HepG2 (cell line): ENCODE measurements around the gene HK2. TPM values are rescaled to one million over a fixed set of nuclear protein-coding genes. Genes with fewer than 3 reads are reported as not detected.

Experiments
- ARID2 ChIP-seq: sonication (generic); formaldehyde crosslinking; IDR thresholded peaks from 2 replicates; pipeline ENCODE4 v1.8.1; 2022; ENCODE audit warnings: mild to moderate bottlenecking, missing genetic modification reagents, borderline replicate concordance
- FOXK1 ChIP-seq: sonication (generic); formaldehyde crosslinking; IDR thresholded peaks from 2 replicates; pipeline ENCODE4 v1.4.0; 2020; ENCODE audit warnings: low read depth, missing genetic modification reagents, borderline replicate concordance
- GZF1 ChIP-seq: sonication (generic); formaldehyde crosslinking; IDR thresholded peaks from 2 replicates; pipeline ENCODE4 v1.5.1; 2020; ENCODE audit warnings: mild to moderate bottlenecking, missing genetic modification reagents
- IRX3 ChIP-seq: sonication (generic); formaldehyde crosslinking; IDR thresholded peaks from 2 replicates; pipeline ENCODE4 v1.8.1; 2023; ENCODE audit warnings: mild to moderate bottlenecking, low read depth, missing genetic modification reagents, borderline replicate concordance
- NCOR1 ChIP-seq: fragments of 200-600 bp; sonication (generic); IDR thresholded peaks from 2 replicates; pipeline ENCODE4 v1.7.0; 2017; ENCODE audit warnings: antibody characterized with exemption, low read length, borderline replicate concordance
- NFIC ChIP-seq: IDR thresholded peaks from 2 replicates; pipeline ENCODE4 v1.6.1; 2012; ENCODE audit warnings: mild to moderate bottlenecking, low read length, inconsistent platforms
- PHB2 ChIP-seq: fragments of 450-650 bp; IDR thresholded peaks from 2 replicates; pipeline ENCODE4 v1.6.1; 2018; ENCODE audit not compliant: partially characterized antibody
- PHF8 ChIP-seq: sonication (generic); formaldehyde crosslinking; IDR thresholded peaks from 2 replicates; pipeline ENCODE4 v1.5.0; 2020; ENCODE audit warnings: missing genetic modification reagents
- RARG ChIP-seq: sonication (generic); formaldehyde crosslinking; IDR thresholded peaks from 2 replicates; pipeline ENCODE4 v1.4.0; 2020; ENCODE audit warnings: low read depth, mild to moderate bottlenecking, missing genetic modification reagents
- RFX5 ChIP-seq: IDR thresholded peaks from 2 replicates; pipeline ENCODE4 v1.6.1; 2011; ENCODE audit warnings: low read depth, low read length, improper control_type of control experiment
- SIX1 ChIP-seq: sonication (generic); formaldehyde crosslinking; IDR thresholded peaks from 2 replicates; pipeline ENCODE4 v1.4.0; 2020; ENCODE audit warnings: missing genetic modification reagents, borderline replicate concordance
- XRCC5 ChIP-seq: fragments of 200-400 bp; formaldehyde crosslinking; optimal IDR thresholded peaks from 2 replicates; pipeline ENCODE3; 2017; ENCODE audit warnings: mild to moderate bottlenecking, low read length
- ZBTB14 ChIP-seq: sonication (generic); formaldehyde crosslinking; IDR thresholded peaks from 2 replicates; pipeline ENCODE4 v1.4.0; 2020; ENCODE audit warnings: missing genetic modification reagents
- ZNF232 ChIP-seq: sonication (generic); formaldehyde crosslinking; IDR thresholded peaks from 2 replicates; pipeline ENCODE4 v1.4.0; 2020; ENCODE audit warnings: missing genetic modification reagents, borderline replicate concordance
- ZNF253 ChIP-seq: sonication (generic); formaldehyde crosslinking; IDR thresholded peaks from 2 replicates; pipeline ENCODE4 v1.8.0; 2022; ENCODE audit warnings: mild to moderate bottlenecking, missing genetic modification reagents, borderline replicate concordance
- ZNF354B ChIP-seq: sonication (generic); formaldehyde crosslinking; IDR thresholded peaks from 2 replicates; pipeline ENCODE4 v1.8.0; 2022; ENCODE audit warnings: mild to moderate bottlenecking, missing genetic modification reagents
- ZNF512 ChIP-seq: sonication (generic); formaldehyde crosslinking; IDR thresholded peaks from 2 replicates; pipeline ENCODE4 v1.4.0; 2020; ENCODE audit warnings: mild to moderate bottlenecking, missing genetic modification reagents
- ZNF605 ChIP-seq: sonication (generic); formaldehyde crosslinking; IDR thresholded peaks from 2 replicates; pipeline ENCODE4 v1.8.0; 2022; ENCODE audit warnings: mild to moderate bottlenecking, missing genetic modification reagents
- ZNF607 ChIP-seq: sonication (generic); formaldehyde crosslinking; IDR thresholded peaks from 2 replicates; pipeline ENCODE4 v1.5.1; 2020; ENCODE audit warnings: missing genetic modification reagents, mild to moderate bottlenecking, borderline replicate concordance
- polyA plus RNA-seq, 8 experiments: library from polyadenylated mRNA; depleted of rRNA in 3 of 8; stranded (reverse) in 7 of 8; unstranded in 1 of 8; fragments of >200 nt; fragmentation: Illumina TruSeq in 4 of 8; extraction: Trizol in 4 of 8; gene quantifications; 2 replicates each; pipeline versions ENCODE4 v1.2.1 to v1.2.3, GENCODE V29; 2011 to 2016; ENCODE audit warnings: low read depth in 4 of 8, missing spikeins in 1 of 8, mixed read lengths in 1 of 8; ENCODE audit not compliant: insufficient read depth in 1 of 8
- total RNA-seq, 5 experiments: library from RNA; depleted of rRNA; stranded (reverse); fragments of >200 nt; fragmentation: Illumina TruSeq; extraction: Trizol; gene quantifications; 2 replicates each; pipeline ENCODE4 v1.2.3, GENCODE V29; 2016; ENCODE audit warnings: low read depth in 1 of 5
- TF ChIP-seq, protein P1 (sequence below): sonication (generic); formaldehyde crosslinking; conservative IDR thresholded peaks from 2 replicates; pipeline ENCODE4 v1.4.0; 2020; ENCODE audit warnings: missing genetic modification reagents
- TF ChIP-seq, protein P2 (sequence below): IDR thresholded peaks from 2 replicates; pipeline ENCODE4 v1.6.1; 2018; ENCODE audit warnings: missing genetic modification reagents, mild to moderate bottlenecking, missing compliant biosample characterization
- TF ChIP-seq, protein P3 (sequence below): sonication (generic); formaldehyde crosslinking; conservative IDR thresholded peaks from 2 replicates; pipeline ENCODE4 v1.8.0; 2022; ENCODE audit warnings: missing genetic modification reagents

The HK2 gene
- total and polyA plus RNA-seq, 2 of the 13 experiments (the other 11 are each of a cell fraction or from before 2014, with no cell fraction given), result 13.2 to 101 TPM

- peak; percentile 83 for TF ChIP-seq ZNF607
- no peak for TF ChIP-seq RARG (CRISPR knock-in tag)
- TF ChIP-seq, protein P1, sequence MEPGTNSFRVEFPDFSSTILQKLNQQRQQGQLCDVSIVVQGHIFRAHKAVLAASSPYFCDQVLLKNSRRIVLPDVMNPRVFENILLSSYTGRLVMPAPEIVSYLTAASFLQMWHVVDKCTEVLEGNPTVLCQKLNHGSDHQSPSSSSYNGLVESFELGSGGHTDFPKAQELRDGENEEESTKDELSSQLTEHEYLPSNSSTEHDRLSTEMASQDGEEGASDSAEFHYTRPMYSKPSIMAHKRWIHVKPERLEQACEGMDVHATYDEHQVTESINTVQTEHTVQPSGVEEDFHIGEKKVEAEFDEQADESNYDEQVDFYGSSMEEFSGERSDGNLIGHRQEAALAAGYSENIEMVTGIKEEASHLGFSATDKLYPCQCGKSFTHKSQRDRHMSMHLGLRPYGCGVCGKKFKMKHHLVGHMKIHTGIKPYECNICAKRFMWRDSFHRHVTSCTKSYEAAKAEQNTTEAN (CRISPR knock-in tag), result peak; percentile 81
- peak; percentile 85 for TF ChIP-seq ZNF605 (CRISPR knock-in tag)
- no peak for TF ChIP-seq RFX5
- TF ChIP-seq IRX3, result no peak
- TF ChIP-seq ZNF232 (CRISPR knock-in tag), result peak; percentile 53; the same call in 1 of the 2 replicates
- 0 out of 2 replicates have a peak, but pooled peaks have one; percentile 39 for TF ChIP-seq GZF1
- TF ChIP-seq SIX1 (CRISPR knock-in tag), result no peak; the same call in 1 of the 2 replicates
- no peak for TF ChIP-seq ARID2 (CRISPR knock-in tag)
- TF ChIP-seq XRCC5, result peak; percentile 24
- TF ChIP-seq, protein P2, sequence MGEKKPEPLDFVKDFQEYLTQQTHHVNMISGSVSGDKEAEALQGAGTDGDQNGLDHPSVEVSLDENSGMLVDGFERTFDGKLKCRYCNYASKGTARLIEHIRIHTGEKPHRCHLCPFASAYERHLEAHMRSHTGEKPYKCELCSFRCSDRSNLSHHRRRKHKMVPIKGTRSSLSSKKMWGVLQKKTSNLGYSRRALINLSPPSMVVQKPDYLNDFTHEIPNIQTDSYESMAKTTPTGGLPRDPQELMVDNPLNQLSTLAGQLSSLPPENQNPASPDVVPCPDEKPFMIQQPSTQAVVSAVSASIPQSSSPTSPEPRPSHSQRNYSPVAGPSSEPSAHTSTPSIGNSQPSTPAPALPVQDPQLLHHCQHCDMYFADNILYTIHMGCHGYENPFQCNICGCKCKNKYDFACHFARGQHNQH (CRISPR knock-in tag), result peak; percentile 75; the same call in 1 of the 2 replicates
- TF ChIP-seq ZBTB14 (CRISPR knock-in tag), result no peak
- no peak; the same call in 1 of the 2 replicates for TF ChIP-seq FOXK1 (CRISPR knock-in tag)
- no peak for TF ChIP-seq PHB2
- TF ChIP-seq ZNF354B (CRISPR knock-in tag), result no peak
- no peak for TF ChIP-seq ZNF253
- TF ChIP-seq, protein P3, sequence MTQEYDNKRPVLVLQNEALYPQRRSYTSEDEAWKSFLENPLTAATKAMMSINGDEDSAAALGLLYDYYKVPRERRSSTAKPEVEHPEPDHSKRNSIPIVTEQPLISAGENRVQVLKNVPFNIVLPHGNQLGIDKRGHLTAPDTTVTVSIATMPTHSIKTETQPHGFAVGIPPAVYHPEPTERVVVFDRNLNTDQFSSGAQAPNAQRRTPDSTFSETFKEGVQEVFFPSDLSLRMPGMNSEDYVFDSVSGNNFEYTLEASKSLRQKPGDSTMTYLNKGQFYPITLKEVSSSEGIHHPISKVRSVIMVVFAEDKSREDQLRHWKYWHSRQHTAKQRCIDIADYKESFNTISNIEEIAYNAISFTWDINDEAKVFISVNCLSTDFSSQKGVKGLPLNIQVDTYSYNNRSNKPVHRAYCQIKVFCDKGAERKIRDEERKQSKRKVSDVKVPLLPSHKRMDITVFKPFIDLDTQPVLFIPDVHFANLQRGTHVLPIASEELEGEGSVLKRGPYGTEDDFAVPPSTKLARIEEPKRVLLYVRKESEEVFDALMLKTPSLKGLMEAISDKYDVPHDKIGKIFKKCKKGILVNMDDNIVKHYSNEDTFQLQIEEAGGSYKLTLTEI (CRISPR knock-in tag), result no peak
- no peak for TF ChIP-seq PHF8 (CRISPR knock-in tag)
- TF ChIP-seq NFIC, result peak; percentile 49; the same call in 1 of the 2 replicates
- peak; percentile 45; the same call in 1 of the 2 replicates for TF ChIP-seq NCOR1
- TF ChIP-seq ZNF512 (CRISPR knock-in tag), result no peak
These were observed 84.0 kb downstream of the HK2 start (continued) for GRCh38 chr2:74917702-74918619.
